Osteocyte (in vitro differentiated cells): ENCODE measurements around the gene ARHGEF33. TPM values are rescaled to one million over a fixed set of nuclear protein-coding genes. Genes with fewer than 3 reads are reported as not detected.

ENCODE experiments used
- DNase-seq: peaks from one replicate; pipeline ENCODE4 v3.0.0; 2021; ENCODE audit warnings: mixed read lengths; ENCODE audit not compliant: unreplicated experiment; ENCODE audit errors: extremely low spot score
- H3K27ac Mint-ChIP-seq: one replicate; pipeline ENCODE4 v1.8.0; 2021; ENCODE audit warnings: mild to moderate bottlenecking, mixed read lengths; ENCODE audit not compliant: unreplicated experiment
- H3K27me3 Mint-ChIP-seq: one replicate; pipeline ENCODE4 v1.8.0; 2021; ENCODE audit warnings: mixed read lengths; ENCODE audit not compliant: unreplicated experiment
- H3K36me3 Mint-ChIP-seq: one replicate; pipeline ENCODE4 v1.8.0; 2021; ENCODE audit warnings: mixed read lengths; ENCODE audit not compliant: unreplicated experiment
- H3K4me1 Mint-ChIP-seq: one replicate; pipeline ENCODE4 v1.8.0; 2021; ENCODE audit warnings: mixed read lengths; ENCODE audit not compliant: unreplicated experiment
- H3K4me3 Mint-ChIP-seq: one replicate; pipeline ENCODE4 v1.8.0; 2021; ENCODE audit warnings: mild to moderate bottlenecking, moderate library complexity, mixed read lengths; ENCODE audit not compliant: unreplicated experiment
- H3K9me3 Mint-ChIP-seq: one replicate; pipeline ENCODE4 v1.8.0; 2021; ENCODE audit warnings: mixed read lengths; ENCODE audit not compliant: unreplicated experiment
- total RNA-seq: library from RNA; stranded (reverse); gene quantifications from 2 replicates; pipeline ENCODE4 v1.2.1, GENCODE V29; 2021
- TF ChIP-seq, protein P1 (sequence below): fragments of 200-600 bp; sonication (generic); IDR thresholded peaks from 2 replicates; pipeline ENCODE4 v1.5.0; 2021; ENCODE audit warnings: antibody characterized with exemption, mild to moderate bottlenecking, moderate library complexity

The ARHGEF33 gene
- total RNA-seq, 1 donor from 2014 or later = 0.48 TPM

GRCh38 chr2:38966006-38966405 is 76.3 kb downstream of the ARHGEF33 start:
- peaks cover 1% of the 10 kb centered on the region for H3K4me1 Mint-ChIP-seq
- no peaks in the 10 kb centered on the region for H3K9me3 Mint-ChIP-seq
- DNase-seq = no peak
- TF ChIP-seq, protein P1, sequence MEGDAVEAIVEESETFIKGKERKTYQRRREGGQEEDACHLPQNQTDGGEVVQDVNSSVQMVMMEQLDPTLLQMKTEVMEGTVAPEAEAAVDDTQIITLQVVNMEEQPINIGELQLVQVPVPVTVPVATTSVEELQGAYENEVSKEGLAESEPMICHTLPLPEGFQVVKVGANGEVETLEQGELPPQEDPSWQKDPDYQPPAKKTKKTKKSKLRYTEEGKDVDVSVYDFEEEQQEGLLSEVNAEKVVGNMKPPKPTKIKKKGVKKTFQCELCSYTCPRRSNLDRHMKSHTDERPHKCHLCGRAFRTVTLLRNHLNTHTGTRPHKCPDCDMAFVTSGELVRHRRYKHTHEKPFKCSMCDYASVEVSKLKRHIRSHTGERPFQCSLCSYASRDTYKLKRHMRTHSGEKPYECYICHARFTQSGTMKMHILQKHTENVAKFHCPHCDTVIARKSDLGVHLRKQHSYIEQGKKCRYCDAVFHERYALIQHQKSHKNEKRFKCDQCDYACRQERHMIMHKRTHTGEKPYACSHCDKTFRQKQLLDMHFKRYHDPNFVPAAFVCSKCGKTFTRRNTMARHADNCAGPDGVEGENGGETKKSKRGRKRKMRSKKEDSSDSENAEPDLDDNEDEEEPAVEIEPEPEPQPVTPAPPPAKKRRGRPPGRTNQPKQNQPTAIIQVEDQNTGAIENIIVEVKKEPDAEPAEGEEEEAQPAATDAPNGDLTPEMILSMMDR = no peak
- no peaks in the 10 kb centered on the region for H3K27me3 Mint-ChIP-seq
- no peak overlapping the region for H3K27ac Mint-ChIP-seq
- no peak overlapping the region for H3K4me3 Mint-ChIP-seq
- H3K36me3 Mint-ChIP-seq = no peaks in the 10 kb centered on the region

DNA sequence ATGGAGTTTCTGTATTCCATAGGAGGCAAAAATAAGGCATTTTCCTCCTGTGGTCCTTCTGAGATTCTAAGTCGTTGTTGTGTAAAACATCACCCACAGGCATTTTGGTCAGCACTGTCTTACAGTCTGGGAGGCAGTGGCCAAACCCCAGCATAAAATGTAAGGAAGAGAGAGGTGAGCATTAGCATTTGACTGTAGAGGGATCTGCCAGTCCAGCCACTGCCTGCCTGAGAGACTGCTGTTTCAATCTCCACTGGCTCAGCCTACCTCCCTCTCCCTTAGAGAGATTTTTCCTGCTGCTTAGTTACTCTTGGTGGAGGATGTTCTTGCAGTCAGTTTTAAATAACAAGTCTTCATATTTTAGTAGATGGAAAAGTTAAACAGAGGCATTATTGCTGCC is 77.0 kb downstream of the ARHGEF33 start:
- H3K9me3 Mint-ChIP-seq = no peaks in the 10 kb centered on the region
- TF ChIP-seq, protein P1 = no peak
- H3K27ac Mint-ChIP-seq = no peak overlapping the region
- H3K4me1 Mint-ChIP-seq = peaks cover 1% of the 10 kb centered on the region
- no peaks in the 10 kb centered on the region for H3K36me3 Mint-ChIP-seq
- no peaks in the 10 kb centered on the region for H3K27me3 Mint-ChIP-seq
- DNase-seq = no peak
- H3K4me3 Mint-ChIP-seq = no peak overlapping the region

DNA sequence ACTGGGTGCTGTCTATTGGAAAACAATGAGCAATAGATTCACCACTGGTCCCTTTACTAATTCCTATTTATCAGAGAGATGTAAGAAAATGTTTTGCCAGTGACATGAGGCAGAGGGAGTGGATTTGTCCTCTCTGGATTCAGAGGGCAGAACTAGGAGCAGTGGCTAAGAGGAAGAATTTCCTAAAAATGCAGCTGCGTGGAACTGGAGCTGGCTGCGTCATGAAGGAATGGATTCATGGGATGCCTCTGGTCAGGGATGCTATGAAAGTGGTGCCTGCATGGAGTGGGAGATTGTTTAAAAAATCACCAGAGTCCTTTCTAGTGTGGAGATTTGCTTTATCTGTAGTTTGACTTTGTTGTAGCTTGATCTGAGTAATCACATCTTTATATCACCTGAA is 78.3 kb downstream of the ARHGEF33 start:
- Mint-ChIP-seq H3K27ac (no peak overlapping the region), H3K4me1 (peaks cover 1% of the 10 kb centered on the region), H3K36me3 (no peaks in the 10 kb centered on the region), H3K4me3 (no peak overlapping the region), H3K27me3 (no peaks in the 10 kb centered on the region), H3K9me3 (no peaks in the 10 kb centered on the region)
- no peak for DNase-seq
- TF ChIP-seq, protein P1 = no peak

- no peak overlapping the region for H3K4me3 Mint-ChIP-seq
- no peaks in the 10 kb centered on the region for H3K27me3 Mint-ChIP-seq
- H3K4me1 Mint-ChIP-seq = peaks cover 1% of the 10 kb centered on the region
- DNase-seq = no peak
- TF ChIP-seq, protein P1 = no peak
- H3K9me3 Mint-ChIP-seq = no peaks in the 10 kb centered on the region
- no peaks in the 10 kb centered on the region for H3K36me3 Mint-ChIP-seq
- no peak overlapping the region for H3K27ac Mint-ChIP-seq
These were observed 81.7 kb downstream of the ARHGEF33 start for GRCh38 chr2:38971377-38971776.

GRCh38 chr2:38973266-38973665 is 83.6 kb downstream of the ARHGEF33 start:
- TF ChIP-seq, protein P1 = no peak
- Mint-ChIP-seq H3K27me3 (no peaks in the 10 kb centered on the region), H3K36me3 (no peaks in the 10 kb centered on the region), H3K27ac (no peak overlapping the region), H3K4me3 (no peak overlapping the region), H3K9me3 (no peaks in the 10 kb centered on the region), H3K4me1 (no peaks in the 10 kb centered on the region)
- no peak for DNase-seq
